CD4-positive, CD25-positive, alpha-beta regulatory T cell (primary cell): Measurements from ENCODE around the gene PMEPA1. TPM values are rescaled to one million over a fixed set of nuclear protein-coding genes. Genes with fewer than 3 reads are reported as not detected.

ENCODE experiments used
- ATAC-seq, 2 donors: fragments of 150-1000 bp; cut with Tn5 transposase; one replicate each; pipeline ENCODE4 v1.10.0; 2021; ENCODE audit warnings: low read depth in 2 of 2, moderate number of reproducible peaks in 2 of 2, moderate library complexity in 1 of 2
- DNase-seq, 3 donors: peaks; one replicate each; pipeline versions ENCODE4 v3.0.0 to v3.0.0-alpha.2; 2012 to 2022; ENCODE audit warnings: mixed read lengths in 1 of 3
- H3K27ac ChIP-seq: one replicate; pipeline ENCODE4 v1.7.0; 2013; ENCODE audit warnings: mild to moderate bottlenecking, low read length; ENCODE audit not compliant: insufficient read depth, poor library complexity, severe bottlenecking
- H3K27me3 ChIP-seq: one replicate; pipeline ENCODE4 v1.7.0; 2013; ENCODE audit warnings: low read length; ENCODE audit not compliant: control insufficient read depth, insufficient read depth
- H3K36me3 ChIP-seq: one replicate; pipeline ENCODE4 v1.7.0; 2013; ENCODE audit warnings: mild to moderate bottlenecking, low read length, moderate library complexity; ENCODE audit not compliant: control insufficient read depth, insufficient read depth
- H3K4me1 ChIP-seq: 2 replicates; pipeline ENCODE4 v1.7.0; 2013; ENCODE audit warnings: mild to moderate bottlenecking, low read length; ENCODE audit not compliant: insufficient read depth, control insufficient read depth, poor library complexity, severe bottlenecking
- H3K4me3 ChIP-seq: one replicate; pipeline ENCODE4 v1.7.0; 2013; ENCODE audit warnings: low read depth, mild to moderate bottlenecking, low read length, moderate library complexity
- H3K9me3 ChIP-seq, 2 experiments: 1 replicate in 1 of 2; 2 replicates in 1 of 2; pipeline ENCODE4 v1.7.0; 2013; ENCODE audit warnings: low read length in 2 of 2, mild to moderate bottlenecking in 1 of 2, moderate library complexity in 1 of 2; ENCODE audit not compliant: control insufficient read depth in 2 of 2
- H3K27ac Mint-ChIP-seq, 3 donors: one replicate each; pipeline ENCODE4 v1.8.0; 2020 to 2022; ENCODE audit warnings: mild to moderate bottlenecking in 3 of 3, mixed read lengths in 3 of 3, moderate library complexity in 2 of 3
- H3K27me3 Mint-ChIP-seq: one replicate; pipeline ENCODE4 v1.8.0; 2022; ENCODE audit warnings: mild to moderate bottlenecking, mixed read lengths
- H3K36me3 Mint-ChIP-seq: one replicate; pipeline ENCODE4 v1.8.0; 2020; ENCODE audit warnings: mixed read lengths
- H3K4me1 Mint-ChIP-seq, 4 donors: one replicate each; pipeline ENCODE4 v1.8.0; 2020 to 2022; ENCODE audit warnings: mixed read lengths in 4 of 4, mild to moderate bottlenecking in 1 of 4
- H3K4me3 Mint-ChIP-seq, 4 donors: one replicate each; pipeline ENCODE4 v1.8.0; 2020 to 2022; ENCODE audit warnings: mild to moderate bottlenecking in 4 of 4, mixed read lengths in 4 of 4, moderate library complexity in 3 of 4
- H3K9me3 Mint-ChIP-seq, 7 donors: one replicate each; pipeline ENCODE4 v1.8.0; 2020 to 2022; ENCODE audit warnings: mixed read lengths in 7 of 7, mild to moderate bottlenecking in 3 of 7, moderate library complexity in 2 of 7
- polyA plus RNA-seq, 4 donors: library from polyadenylated mRNA; unstranded; fragments of 300-500 nt; fragmentation: Illumina TruSeq; gene quantifications; one replicate each; pipeline ENCODE4 v1.2.3, GENCODE V29; 2021
- total RNA-seq: library from RNA; stranded (reverse); gene quantifications from one replicate; pipeline ENCODE4 v1.2.3, GENCODE V29; 2022

The PMEPA1 gene
- total and polyA plus RNA-seq, 5 donors from 2014 or later = 0.36 to 4.0 (median 0.86) TPM

- H3K27me3 ChIP-seq = no peaks in the 10 kb centered on the region
- no peaks in the 10 kb centered on the region for H3K4me1 ChIP-seq
- no peaks in the 10 kb centered on the region for H3K4me1 Mint-ChIP-seq
- H3K27ac Mint-ChIP-seq = no peak overlapping the region
- no peak overlapping the region for H3K4me3 Mint-ChIP-seq
- no peak overlapping the region for H3K27ac ChIP-seq
- no peak overlapping the region for H3K4me3 ChIP-seq
- H3K36me3 ChIP-seq = no peaks in the 10 kb centered on the region
- H3K9me3 Mint-ChIP-seq = peaks cover 0 to 12% (median 1%) of the 10 kb centered on the region in 7 donors
- H3K9me3 ChIP-seq = no peaks in the 10 kb centered on the region
- no peak for ATAC-seq
- no peak for DNase-seq
- H3K36me3 Mint-ChIP-seq = peaks cover 3% of the 10 kb centered on the region
- H3K27me3 Mint-ChIP-seq = peaks cover 15% of the 10 kb centered on the region
These were observed 60.8 kb downstream of the PMEPA1 start for GRCh38 chr20:57648878-57649616.

- ATAC-seq = no peak
- no peak overlapping the region for H3K27ac Mint-ChIP-seq
- Histone ChIP-seq H3K4me1 (no peaks in the 10 kb centered on the region), H3K27me3 (no peaks in the 10 kb centered on the region), H3K4me3 (no peak overlapping the region), H3K9me3 (no peaks in the 10 kb centered on the region), H3K27ac (no peak overlapping the region), H3K36me3 (no peaks in the 10 kb centered on the region)
- peaks cover 20% of the 10 kb centered on the region for H3K27me3 Mint-ChIP-seq
- H3K36me3 Mint-ChIP-seq = peaks cover 3% of the 10 kb centered on the region
- H3K9me3 Mint-ChIP-seq = peaks cover 0 to 15% (median 1%) of the 10 kb centered on the region in 7 donors
- no peaks in the 10 kb centered on the region for H3K4me1 Mint-ChIP-seq
- DNase-seq = no peak
- H3K4me3 Mint-ChIP-seq = no peak overlapping the region
These were observed 61.7 kb downstream of the PMEPA1 start for GRCh38 chr20:57647933-57648785.

GRCh38 chr20:57647006-57647932, 62.5 kb downstream of the PMEPA1 start:
- DNase-seq (no peak), ATAC-seq (no peak)

GRCh38 chr20:57638895-57639236, 70.9 kb downstream of the PMEPA1 start:
- H3K27me3 ChIP-seq = peaks cover 44% of the 10 kb centered on the region
- H3K36me3 Mint-ChIP-seq = peaks cover 5% of the 10 kb centered on the region
- no peak overlapping the region for H3K27ac Mint-ChIP-seq
- no peak overlapping the region for H3K4me3 Mint-ChIP-seq
- H3K9me3 Mint-ChIP-seq = peaks cover 6 to 31% (median 11%) of the 10 kb centered on the region in 7 donors
- peaks cover 77% of the 10 kb centered on the region for H3K27me3 Mint-ChIP-seq
- H3K36me3 ChIP-seq = no peaks in the 10 kb centered on the region
- peaks cover 7% of the 10 kb centered on the region for H3K4me1 ChIP-seq
- peaks cover 5 to 17% (median 8%) of the 10 kb centered on the region in 4 donors for H3K4me1 Mint-ChIP-seq
- H3K9me3 ChIP-seq = peaks cover 14 to 27% of the 10 kb centered on the region in 2 experiments
- no peak overlapping the region for H3K4me3 ChIP-seq
- DNase-seq = no peak
- no peak overlapping the region for H3K27ac ChIP-seq
- no peak for ATAC-seq

More at GRCh38 chr20:57647006-57647932, 62.5 kb downstream of the PMEPA1 start:
- Histone ChIP-seq H3K9me3 (no peaks in the 10 kb centered on the region), H3K36me3 (no peaks in the 10 kb centered on the region), H3K27me3 (no peaks in the 10 kb centered on the region), H3K27ac (no peak overlapping the region), H3K4me3 (no peak overlapping the region), H3K4me1 (no peaks in the 10 kb centered on the region)
- Mint-ChIP-seq H3K27ac (no peak overlapping the region), H3K4me1 (no peaks in the 10 kb centered on the region), H3K36me3 (peaks cover 3% of the 10 kb centered on the region), H3K27me3 (peaks cover 29% of the 10 kb centered on the region), H3K4me3 (no peak overlapping the region), H3K9me3 (peaks cover 0 to 17% (median 2%) of the 10 kb centered on the region in 7 donors)

- H3K9me3 ChIP-seq = peaks cover 14 to 27% of the 10 kb centered on the region in 2 experiments
- H3K36me3 Mint-ChIP-seq = peaks cover 5% of the 10 kb centered on the region
- H3K27ac ChIP-seq = no peak overlapping the region
- ATAC-seq (no peak), DNase-seq (no peak)
- H3K27me3 Mint-ChIP-seq = peaks cover 75% of the 10 kb centered on the region
- H3K4me1 Mint-ChIP-seq = peaks cover 5 to 17% (median 11%) of the 10 kb centered on the region in 4 donors
- no peak overlapping the region for H3K27ac Mint-ChIP-seq
- H3K27me3 ChIP-seq = peaks cover 44% of the 10 kb centered on the region
- no peaks in the 10 kb centered on the region for H3K36me3 ChIP-seq
- peaks cover 6 to 31% (median 12%) of the 10 kb centered on the region in 7 donors for H3K9me3 Mint-ChIP-seq
- no peak overlapping the region for H3K4me3 ChIP-seq
- H3K4me3 Mint-ChIP-seq = no peak overlapping the region
- peaks cover 10% of the 10 kb centered on the region for H3K4me1 ChIP-seq
These were observed 71.5 kb downstream of the PMEPA1 start for GRCh38 chr20:57638173-57638894.

- H3K9me3 Mint-ChIP-seq = peaks cover 6 to 30% (median 10%) of the 10 kb centered on the region in 7 donors
- H3K4me1 ChIP-seq = peaks cover 28% of the 10 kb centered on the region
- peaks cover 5% of the 10 kb centered on the region for H3K36me3 Mint-ChIP-seq
- H3K9me3 ChIP-seq = peaks cover 14 to 27% of the 10 kb centered on the region in 2 experiments
- peak in 2 of 3 donors; percentile 18 to 47 for DNase-seq
- peak in 1 of 2 donors; percentile 65 for ATAC-seq
- peak overlapping the region in 2 of 4 donors; percentile 37 to 68 for H3K4me3 Mint-ChIP-seq
- peaks cover 35% of the 10 kb centered on the region for H3K27me3 ChIP-seq
- no peaks in the 10 kb centered on the region for H3K36me3 ChIP-seq
- no peak overlapping the region for H3K27ac ChIP-seq
- peaks cover 45% of the 10 kb centered on the region for H3K27me3 Mint-ChIP-seq
- H3K4me1 Mint-ChIP-seq = peaks cover 23 to 34% (median 29%) of the 10 kb centered on the region in 4 donors
- H3K4me3 ChIP-seq = peak overlapping the region; percentile 2
- H3K27ac Mint-ChIP-seq = no peak overlapping the region
These were observed 75.8 kb downstream of the PMEPA1 start for GRCh38 chr20:57633945-57634491.
